ENCODE data around the gene BYSL. TPM values are rescaled to one million over a fixed set of nuclear protein-coding genes. Genes with fewer than 3 reads are reported as not detected.

Gene BYSL
- total RNA-seq, 1 donor from 2014 or later: 24.6 TPM

DNA sequence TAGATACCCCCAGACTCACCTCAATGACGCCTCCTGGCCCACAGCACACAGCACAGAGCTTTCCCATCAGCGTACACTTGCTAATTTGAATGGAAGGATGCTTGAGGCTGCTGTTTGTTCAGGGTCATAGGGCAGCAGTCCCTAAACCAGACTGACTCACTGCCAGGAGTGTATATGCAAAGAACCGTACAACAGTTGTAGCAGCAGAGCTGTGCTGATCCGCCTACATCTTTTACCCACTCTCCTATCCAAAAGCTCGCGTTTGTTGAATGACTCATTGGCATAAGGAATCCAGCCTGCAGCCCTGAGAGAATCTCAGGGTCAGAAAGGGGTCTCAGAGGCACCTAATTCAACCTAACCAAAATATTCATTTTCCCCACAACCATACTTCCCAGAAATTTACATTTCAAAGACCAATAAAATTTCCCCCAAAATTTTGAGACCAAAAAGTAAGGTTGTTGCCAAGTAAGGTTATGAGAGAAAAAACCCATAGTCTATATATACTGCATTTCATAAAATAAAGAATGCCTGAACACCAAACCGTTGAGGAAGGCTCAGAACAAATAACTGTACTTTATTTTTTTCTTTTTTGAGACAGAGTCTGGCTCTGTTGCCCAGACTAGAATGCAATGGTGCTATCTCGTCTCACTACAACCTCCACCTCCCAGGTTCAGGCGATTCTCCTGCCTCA lies 55.6 kb downstream of the BYSL start:
- DNase-seq (ENCODE audit: low spot score): no peak

Other genes starting within 250 kb of the BYSL start
- 29.4 TPM for gene TFEB, start 185.9 kb upstream of the BYSL start, total RNA-seq
- gene PGC, start 174.1 kb upstream of the BYSL start, total RNA-seq: not detected
- 7.5 TPM for gene FRS3, start 141.6 kb upstream of the BYSL start, total RNA-seq
- gene PRICKLE4, start 140.7 kb upstream of the BYSL start, total RNA-seq: 14.2 TPM
- gene TOMM6, start 133.8 kb upstream of the BYSL start, total RNA-seq: 209 TPM
- 6.0 TPM for gene USP49, start 26.1 kb upstream of the BYSL start, total RNA-seq
- gene MED20, start 360 bp upstream of the BYSL start, total RNA-seq: 23.8 TPM
- 69.1 TPM for gene CCND3, start 20.3 kb downstream of the BYSL start, total RNA-seq
- gene TAF8, start 129.0 kb downstream of the BYSL start, total RNA-seq: 34.2 TPM
- gene C6orf132, start 221.1 kb downstream of the BYSL start, total RNA-seq: 69.3 TPM